ENCODE measurements around the gene NEDD4L. TPM values are rescaled to one million over a fixed set of nuclear protein-coding genes. Genes with fewer than 3 reads are reported as not detected.

NEDD4L gene
- polyA plus RNA-seq, 1 donor, result 93.0 TPM

- no peak for DNase-seq
- no CpG with 5 or more reads among the region's 9 CpGs for WGBS (ENCODE audit: insufficient coverage, low lambda C conversion rate)
- H3K4me1 ChIP-seq (ENCODE audit: control insufficient read depth, insufficient read depth, low read length), result peaks cover under 1% of the 10 kb centered on the region
- H3K36me3 ChIP-seq (ENCODE audit: control insufficient read depth, insufficient read depth, low read length), result peaks cover 48% of the 10 kb centered on the region
- H3K9me3 ChIP-seq (ENCODE audit: control insufficient read depth, low read depth, low read length), result no peaks in the 10 kb centered on the region
- H3K4me3 ChIP-seq (ENCODE audit: low read length), result no peak overlapping the region
- H3K27me3 ChIP-seq (ENCODE audit: control insufficient read depth, insufficient read depth, low read length), result no peaks in the 10 kb centered on the region
- H3K27ac ChIP-seq (ENCODE audit: low read length), result no peak overlapping the region
Measured at GRCh38 chr18:58397385-58398132, 353.5 kb downstream of the NEDD4L start.

GRCh38 chr18:58398648-58399398, 354.8 kb downstream of the NEDD4L start:
- H3K4me1 ChIP-seq (ENCODE audit: control insufficient read depth, insufficient read depth, low read length), result peaks cover 13% of the 10 kb centered on the region
- H3K9me3 ChIP-seq (ENCODE audit: control insufficient read depth, low read depth, low read length), result no peaks in the 10 kb centered on the region
- H3K27me3 ChIP-seq (ENCODE audit: control insufficient read depth, insufficient read depth, low read length), result no peaks in the 10 kb centered on the region
- H3K4me3 ChIP-seq (ENCODE audit: low read length), result no peak overlapping the region
- H3K27ac ChIP-seq (ENCODE audit: low read length), result no peak overlapping the region
- no CpG with 5 or more reads among the region's 11 CpGs for WGBS (ENCODE audit: insufficient coverage, low lambda C conversion rate)
- H3K36me3 ChIP-seq (ENCODE audit: control insufficient read depth, insufficient read depth, low read length), result peaks cover 39% of the 10 kb centered on the region
- DNase-seq, result no peak

GRCh38 chr18:58400331-58400870, 356.4 kb downstream of the NEDD4L start:
- Histone ChIP-seq H3K4me3 (ENCODE audit: low read length) (no peak overlapping the region), H3K27ac (ENCODE audit: low read length) (no peak overlapping the region), H3K36me3 (ENCODE audit: control insufficient read depth, insufficient read depth, low read length) (peaks cover 24% of the 10 kb centered on the region), H3K27me3 (ENCODE audit: control insufficient read depth, insufficient read depth, low read length) (no peaks in the 10 kb centered on the region), H3K9me3 (ENCODE audit: control insufficient read depth, low read depth, low read length) (no peaks in the 10 kb centered on the region), H3K4me1 (ENCODE audit: control insufficient read depth, insufficient read depth, low read length) (peaks cover 19% of the 10 kb centered on the region)
- 92% methylated on average over 2 of the region's 14 CpGs for WGBS (ENCODE audit: insufficient coverage, low lambda C conversion rate)
- DNase-seq, result no peak

GRCh38 chr18:58401191-58401590, 357.2 kb downstream of the NEDD4L start:
- Histone ChIP-seq H3K9me3 (ENCODE audit: control insufficient read depth, low read depth, low read length) (no peaks in the 10 kb centered on the region), H3K36me3 (ENCODE audit: control insufficient read depth, insufficient read depth, low read length) (peaks cover 17% of the 10 kb centered on the region), H3K27ac (ENCODE audit: low read length) (no peak overlapping the region), H3K27me3 (ENCODE audit: control insufficient read depth, insufficient read depth, low read length) (no peaks in the 10 kb centered on the region), H3K4me3 (ENCODE audit: low read length) (no peak overlapping the region), H3K4me1 (ENCODE audit: control insufficient read depth, insufficient read depth, low read length) (peaks cover 19% of the 10 kb centered on the region)
- 100% methylated on average over 2 of the region's 2 CpGs for WGBS (ENCODE audit: insufficient coverage, low lambda C conversion rate)
- no peak for DNase-seq

- Histone ChIP-seq H3K4me1 (ENCODE audit: control insufficient read depth, insufficient read depth, low read length) (peaks cover 26% of the 10 kb centered on the region), H3K9me3 (ENCODE audit: control insufficient read depth, low read depth, low read length) (no peaks in the 10 kb centered on the region), H3K27me3 (ENCODE audit: control insufficient read depth, insufficient read depth, low read length) (no peaks in the 10 kb centered on the region), H3K27ac (ENCODE audit: low read length) (peak overlapping the region; percentile 18), H3K36me3 (ENCODE audit: control insufficient read depth, insufficient read depth, low read length) (peaks cover 11% of the 10 kb centered on the region), H3K4me3 (ENCODE audit: low read length) (no peak overlapping the region)
- WGBS (ENCODE audit: insufficient coverage, low lambda C conversion rate), result 37% methylated on average over 3 of the region's 9 CpGs
- DNase-seq, result peak in 1 of 2 donors; percentile 50
Measured at GRCh38 chr18:58402247-58402646, 358.2 kb downstream of the NEDD4L start.

- peak overlapping the region; percentile 18 for H3K27ac ChIP-seq (ENCODE audit: low read length)
- no peaks in the 10 kb centered on the region for H3K27me3 ChIP-seq (ENCODE audit: control insufficient read depth, insufficient read depth, low read length)
- no CpG with 5 or more reads among the region's 13 CpGs for WGBS (ENCODE audit: insufficient coverage, low lambda C conversion rate)
- DNase-seq, result peak in 1 of 2 donors; percentile 59
- no peaks in the 10 kb centered on the region for H3K9me3 ChIP-seq (ENCODE audit: control insufficient read depth, low read depth, low read length)
- H3K36me3 ChIP-seq (ENCODE audit: control insufficient read depth, insufficient read depth, low read length), result peaks cover 4% of the 10 kb centered on the region
- H3K4me1 ChIP-seq (ENCODE audit: control insufficient read depth, insufficient read depth, low read length), result peaks cover 28% of the 10 kb centered on the region
- H3K4me3 ChIP-seq (ENCODE audit: low read length), result no peak overlapping the region
Measured at GRCh38 chr18:58402951-58403702, 359.1 kb downstream of the NEDD4L start.

GRCh38 chr18:58403799-58404455, 359.9 kb downstream of the NEDD4L start:
- no CpG with 5 or more reads among the region's 21 CpGs for WGBS (ENCODE audit: insufficient coverage, low lambda C conversion rate)
- no peaks in the 10 kb centered on the region for H3K9me3 ChIP-seq (ENCODE audit: control insufficient read depth, low read depth, low read length)
- H3K27me3 ChIP-seq (ENCODE audit: control insufficient read depth, insufficient read depth, low read length), result no peaks in the 10 kb centered on the region
- peaks cover 2% of the 10 kb centered on the region for H3K36me3 ChIP-seq (ENCODE audit: control insufficient read depth, insufficient read depth, low read length)
- peaks cover 35% of the 10 kb centered on the region for H3K4me1 ChIP-seq (ENCODE audit: control insufficient read depth, insufficient read depth, low read length)
- DNase-seq, result no peak
- no peak overlapping the region for H3K27ac ChIP-seq (ENCODE audit: low read length)
- no peak overlapping the region for H3K4me3 ChIP-seq (ENCODE audit: low read length)

- no peak overlapping the region for H3K27ac ChIP-seq (ENCODE audit: low read length)
- WGBS (ENCODE audit: insufficient coverage, low lambda C conversion rate), result no CpG with 5 or more reads among the region's 16 CpGs
- H3K4me3 ChIP-seq (ENCODE audit: low read length), result no peak overlapping the region
- no peaks in the 10 kb centered on the region for H3K9me3 ChIP-seq (ENCODE audit: control insufficient read depth, low read depth, low read length)
- no peak for DNase-seq
- peaks cover 35% of the 10 kb centered on the region for H3K4me1 ChIP-seq (ENCODE audit: control insufficient read depth, insufficient read depth, low read length)
- no peaks in the 10 kb centered on the region for H3K36me3 ChIP-seq (ENCODE audit: control insufficient read depth, insufficient read depth, low read length)
- no peaks in the 10 kb centered on the region for H3K27me3 ChIP-seq (ENCODE audit: control insufficient read depth, insufficient read depth, low read length)
Measured at GRCh38 chr18:58405107-58405898, 361.3 kb downstream of the NEDD4L start.

- H3K4me1 ChIP-seq (ENCODE audit: control insufficient read depth, insufficient read depth, low read length), result peaks cover 35% of the 10 kb centered on the region
- no peaks in the 10 kb centered on the region for H3K27me3 ChIP-seq (ENCODE audit: control insufficient read depth, insufficient read depth, low read length)
- peak; percentile 76 to 88 for DNase-seq
- peak overlapping the region; percentile 77 for H3K27ac ChIP-seq (ENCODE audit: low read length)
- no peaks in the 10 kb centered on the region for H3K36me3 ChIP-seq (ENCODE audit: control insufficient read depth, insufficient read depth, low read length)
- H3K9me3 ChIP-seq (ENCODE audit: control insufficient read depth, low read depth, low read length), result no peaks in the 10 kb centered on the region
- no peak overlapping the region for H3K4me3 ChIP-seq (ENCODE audit: low read length)
- no CpG with 5 or more reads among the region's 7 CpGs for WGBS (ENCODE audit: insufficient coverage, low lambda C conversion rate)
Measured at GRCh38 chr18:58407263-58407648, 363.2 kb downstream of the NEDD4L start.
